Activated CD8-positive, alpha-beta memory T cell treated with anti-CD3 and anti-CD28 coated beads, Interleukin-2, amount 50 U/mL, for 48 hours (primary cell): ENCODE measurements around the gene HTR5A.
"Not testable (repeated sequence)": the region's sequence is repeated elsewhere in the genome, so short reads cannot be mapped to it uniquely, and the experiment has no call there.

Experiments
- DNase-seq: peaks from one replicate; pipeline ENCODE4 v3.0.0-alpha.2; 2020

The HTR5A gene

GRCh38 chr7:155069992-155070751 lies at the start of gene HTR5A:
HTR5A (plus strand) TSS chr7:155070324; CDS start chr7:155070900, 576 bp downstream.
- peak; percentile 90 for DNase-seq

- DNase-seq, result no peak
These were observed 49.1 kb upstream of the HTR5A start for GRCh38 chr7:155020996-155021395.

GRCh38 chr7:155021699-155022145 lies 48.4 kb upstream of the HTR5A start:
- no peak for DNase-seq

- no peak for DNase-seq
These were observed 42.2 kb upstream of the HTR5A start for GRCh38 chr7:155027879-155028278.

GRCh38 chr7:155032978-155033377 lies 37.1 kb upstream of the HTR5A start:
- DNase-seq, result no peak

GRCh38 chr7:155034495-155034894 lies 35.6 kb upstream of the HTR5A start:
- DNase-seq, result not testable (repeated sequence)

GRCh38 chr7:155038335-155038734 lies 31.8 kb upstream of the HTR5A start:
- DNase-seq, result no peak

GRCh38 chr7:155043756-155044155 lies 26.4 kb upstream of the HTR5A start:
- no peak for DNase-seq

GRCh38 chr7:155048006-155048405 lies 22.1 kb upstream of the HTR5A start:
- DNase-seq, result no peak

- no peak for DNase-seq
These were observed 18.8 kb upstream of the HTR5A start for GRCh38 chr7:155051355-155051754.

GRCh38 chr7:155053002-155053401 lies 17.1 kb upstream of the HTR5A start:
- DNase-seq, result no peak

GRCh38 chr7:155054761-155055160 lies 15.4 kb upstream of the HTR5A start:
- DNase-seq, result no peak

- no peak for DNase-seq
These were observed 13.0 kb upstream of the HTR5A start for GRCh38 chr7:155057076-155057475.

GRCh38 chr7:155058896-155059295 lies 11.2 kb upstream of the HTR5A start:
- DNase-seq, result no peak

GRCh38 chr7:155059703-155060102 lies 10.4 kb upstream of the HTR5A start:
- no peak for DNase-seq

GRCh38 chr7:155062411-155062810 lies 7.7 kb upstream of the HTR5A start:
- DNase-seq, result no peak

GRCh38 chr7:155064186-155064585 lies 5.9 kb upstream of the HTR5A start:
- DNase-seq, result no peak

- no peak for DNase-seq
These were observed 3.6 kb upstream of the HTR5A start for GRCh38 chr7:155066417-155066950.

GRCh38 chr7:155071121-155071651 lies 1.1 kb downstream of the HTR5A start:
- DNase-seq, result no peak

- DNase-seq, result no peak
These were observed 1.9 kb downstream of the HTR5A start for GRCh38 chr7:155071916-155072571.

- DNase-seq, result no peak
These were observed 3.8 kb downstream of the HTR5A start for GRCh38 chr7:155073922-155074321.

- no peak for DNase-seq
These were observed 13.9 kb downstream of the HTR5A start for GRCh38 chr7:155084021-155084420.

GRCh38 chr7:155084969-155085368 lies 14.8 kb downstream of the HTR5A start:
- no peak for DNase-seq

GRCh38 chr7:155090684-155091083 lies 20.6 kb downstream of the HTR5A start:
- DNase-seq, result peak; percentile 55
